ENCODE results near the gene KRTAP4-16. TPM values are rescaled to one million over a fixed set of nuclear protein-coding genes. Genes with fewer than 3 reads are reported as not detected.
"Not testable (repeated sequence)": the region's sequence is repeated elsewhere in the genome, so short reads cannot be mapped to it uniquely, and the experiment has no call there.

Gene KRTAP4-16
- total RNA-seq, 3 donors from 2014 or later: not detected

- Histone ChIP-seq H3K36me3 (ENCODE audit: low read depth) (no peaks in the 10 kb centered on the region), H3K4me1 (ENCODE audit: low read depth) (no peaks in the 10 kb centered on the region), H3K4me3 (no peak overlapping the region), H3K9me3 (no peaks in the 10 kb centered on the region)
- no peak for DNase-seq
- ATAC-seq: no peak
- no peak for TF ChIP-seq CTCF (IDR thresholded peaks at IDR 0.05)
- intact Hi-C loops (cut with DNase I, micrococcal nuclease): no loop called here
Observed at GRCh38 chr17:41118721-41119120, 16.7 kb upstream of the KRTAP4-16 start.

GRCh38 chr17:41117846-41118386, 15.9 kb upstream of the KRTAP4-16 start, which contains the start of gene KRTAP4-11:
KRTAP4-11 (minus strand) TSS chr17:41118373; CDS start chr17:41118315, 58 bp downstream.
- H3K4me1 ChIP-seq (ENCODE audit: low read depth); ATAC-seq; H3K4me3 ChIP-seq; intact Hi-C loops (cut with DNase I, micrococcal nuclease); H3K36me3 ChIP-seq (ENCODE audit: low read depth); DNase-seq; H3K9me3 ChIP-seq: not testable (repeated sequence)

- Histone ChIP-seq H3K4me1 (ENCODE audit: low read depth) (no peaks in the 10 kb centered on the region), H3K9me3 (no peaks in the 10 kb centered on the region), H3K4me3 (no peak overlapping the region), H3K36me3 (ENCODE audit: low read depth) (no peaks in the 10 kb centered on the region)
- intact Hi-C loops (cut with DNase I, micrococcal nuclease): no loop called here
- DNase-seq (no peak), ATAC-seq (peak; percentile 51)
- no peak for TF ChIP-seq CTCF (IDR thresholded peaks at IDR 0.05)
Observed at GRCh38 chr17:41116297-41116696, 14.3 kb upstream of the KRTAP4-16 start.

- ATAC-seq (no peak), DNase-seq (no peak)
- Histone ChIP-seq H3K4me3 (no peak overlapping the region), H3K4me1 (ENCODE audit: low read depth) (no peaks in the 10 kb centered on the region), H3K9me3 (no peaks in the 10 kb centered on the region), H3K36me3 (ENCODE audit: low read depth) (no peaks in the 10 kb centered on the region)
- intact Hi-C loops (cut with DNase I, micrococcal nuclease): no loop called here
- TF ChIP-seq CTCF (IDR thresholded peaks at IDR 0.05): no peak
Observed at GRCh38 chr17:41111151-41111885, 9.3 kb upstream of the KRTAP4-16 start.

- intact Hi-C loops (cut with DNase I, micrococcal nuclease); H3K4me3 ChIP-seq; ATAC-seq; DNase-seq; H3K36me3 ChIP-seq (ENCODE audit: low read depth); H3K4me1 ChIP-seq (ENCODE audit: low read depth); H3K9me3 ChIP-seq: not testable (repeated sequence)
Observed at GRCh38 chr17:41108728-41109386, 6.8 kb upstream of the KRTAP4-16 start.

GRCh38 chr17:41107941-41108450, 6.0 kb upstream of the KRTAP4-16 start:
- no peak for ATAC-seq
- H3K4me3 ChIP-seq: no peak overlapping the region

GRCh38 chr17:41105347-41105746, 3.3 kb upstream of the KRTAP4-16 start, which contains the start of gene KRTAP4-9:
KRTAP4-9 (plus strand) TSS chr17:41105389; CDS start chr17:41105389, 0 bp downstream.
- intact Hi-C loops (cut with DNase I, micrococcal nuclease); H3K4me1 ChIP-seq (ENCODE audit: low read depth); H3K36me3 ChIP-seq (ENCODE audit: low read depth); H3K9me3 ChIP-seq; DNase-seq; H3K4me3 ChIP-seq; ATAC-seq: not testable (repeated sequence)

More at GRCh38 chr17:41107941-41108450, 6.0 kb upstream of the KRTAP4-16 start:
- no peak for TF ChIP-seq CTCF (IDR thresholded peaks at IDR 0.05)
- no peaks in the 10 kb centered on the region for H3K36me3 ChIP-seq (ENCODE audit: low read depth)
- DNase-seq: no peak
- intact Hi-C loops (cut with DNase I, micrococcal nuclease): no loop called here
- no peaks in the 10 kb centered on the region for H3K9me3 ChIP-seq
- H3K4me1 ChIP-seq (ENCODE audit: low read depth): no peaks in the 10 kb centered on the region

- DNase-seq; intact Hi-C loops (cut with DNase I, micrococcal nuclease); H3K4me3 ChIP-seq; H3K9me3 ChIP-seq; H3K4me1 ChIP-seq (ENCODE audit: low read depth); H3K36me3 ChIP-seq (ENCODE audit: low read depth); ATAC-seq: not testable (repeated sequence)
Observed at GRCh38 chr17:41104386-41105038, 2.5 kb upstream of the KRTAP4-16 start.

Measured in mucosa of descending colon (tissue), 3 donors.